DMS114 treated with DMSO at 0.1 percent for 48 hours (cell line): Measurements from ENCODE around the gene TLX2.

Experiments
- DNase-seq: peaks from one replicate; lab custom pipeline; 2025; ENCODE audit not compliant: unreplicated experiment; lab: John Stamatoyannopoulos, UW

Gene TLX2

GRCh38 chr2:74511104-74511989, 2.9 kb upstream of the TLX2 start:
- no peak for DNase-seq

- DNase-seq: no peak
These were observed 1.3 kb upstream of the TLX2 start for GRCh38 chr2:74512744-74513604.

- DNase-seq: no peak
These were observed 464 bp upstream of the TLX2 start for GRCh38 chr2:74513605-74514367.

GRCh38 chr2:74515271-74515980, 1.2 kb downstream of the TLX2 start:
- DNase-seq: no peak

GRCh38 chr2:74515981-74516633, 1.9 kb downstream of the TLX2 start:
- no peak for DNase-seq

- no peak for DNase-seq
These were observed 2.4 kb downstream of the TLX2 start for GRCh38 chr2:74516650-74517049.

GRCh38 chr2:74522516-74522915, 8.3 kb downstream of the TLX2 start:
- DNase-seq: no peak

GRCh38 chr2:74524005-74524404, 9.8 kb downstream of the TLX2 start:
- no peak for DNase-seq

- DNase-seq: no peak
These were observed 10.9 kb downstream of the TLX2 start for GRCh38 chr2:74524955-74525716.

GRCh38 chr2:74525717-74526648, 11.7 kb downstream of the TLX2 start, which contains the start of gene DQX1:
DQX1 (minus strand) TSS chr2:74526231; CDS start chr2:74525729, 502 bp downstream.
- DNase-seq: peak; percentile 66

- DNase-seq: no peak
These were observed 12.5 kb downstream of the TLX2 start for GRCh38 chr2:74526649-74527230.

- no peak for DNase-seq
These were observed 13.5 kb downstream of the TLX2 start for GRCh38 chr2:74527741-74528140.

GRCh38 chr2:74528600-74529356, 14.5 kb downstream of the TLX2 start:
- DNase-seq: no peak

- DNase-seq: peak; percentile 96
These were observed 15.3 kb downstream of the TLX2 start, which contains the start of the genes AUP1 and HTRA2 for GRCh38 chr2:74529357-74530238. AUP1 (minus strand) TSS chr2:74529706; CDS start chr2:74529629, 77 bp downstream. HTRA2 (plus strand) TSS chr2:74529933; CDS start chr2:74530007, 74 bp downstream.

- DNase-seq: no peak
These were observed 16.3 kb downstream of the TLX2 start for GRCh38 chr2:74530239-74531187.
